Skin of body (tissue), 2 donors: Measurements from ENCODE around the gene ADARB2. TPM values are rescaled to one million over a fixed set of nuclear protein-coding genes. Genes with fewer than 3 reads are reported as not detected.
"Not testable (repeated sequence)": the region's sequence is repeated elsewhere in the genome, so short reads cannot be mapped to it uniquely, and the experiment has no call there.

Source experiments
- DNase-seq: peaks from one replicate; lab custom pipeline; 2025; lab: John Stamatoyannopoulos, UW
- total RNA-seq: library from RNA; depleted of rRNA; stranded (reverse); fragments of >200 nt; gene quantifications from one replicate; pipeline ENCODE4 v1.2.3, GENCODE V29; 2014

Gene ADARB2
- total RNA-seq, 1 donor from 2014 or later, result 0.10 TPM

DNA sequence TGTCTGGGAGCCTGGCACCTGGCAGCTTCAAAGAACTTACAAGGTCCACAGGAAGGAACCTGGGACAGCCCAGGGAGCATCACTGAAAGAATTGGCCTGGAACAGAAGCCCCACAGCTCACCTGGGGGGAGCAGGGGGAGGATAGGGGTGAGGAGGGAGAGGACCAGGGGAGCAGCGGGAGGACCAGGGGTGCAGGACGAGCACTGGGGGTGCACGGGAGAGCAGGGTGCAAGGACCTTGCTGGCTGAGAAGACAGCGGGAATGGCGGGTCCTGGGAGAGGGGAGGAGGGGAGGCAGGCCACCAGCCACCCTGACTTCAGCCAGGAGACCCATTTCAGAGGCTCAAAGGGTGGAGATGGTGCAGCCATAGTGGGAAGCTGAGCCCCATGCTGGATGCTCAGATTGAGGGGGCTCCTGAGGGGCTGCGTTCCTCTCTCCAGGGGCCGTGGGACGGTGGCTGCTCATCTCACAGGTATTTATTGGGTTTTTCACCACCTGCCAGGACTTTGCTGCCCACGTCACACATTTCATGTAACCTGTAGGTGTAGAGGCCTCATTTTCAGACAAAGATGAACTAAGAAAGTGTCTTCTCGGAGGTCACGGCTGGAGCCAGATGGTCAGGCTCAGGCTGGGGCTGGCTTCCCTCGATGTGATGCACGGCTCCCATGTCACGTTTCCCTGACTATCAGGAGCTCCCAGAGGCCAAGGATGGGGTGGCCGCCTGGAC, 571.1 kb downstream of the ADARB2 start:
- no peak for DNase-seq

DNA sequence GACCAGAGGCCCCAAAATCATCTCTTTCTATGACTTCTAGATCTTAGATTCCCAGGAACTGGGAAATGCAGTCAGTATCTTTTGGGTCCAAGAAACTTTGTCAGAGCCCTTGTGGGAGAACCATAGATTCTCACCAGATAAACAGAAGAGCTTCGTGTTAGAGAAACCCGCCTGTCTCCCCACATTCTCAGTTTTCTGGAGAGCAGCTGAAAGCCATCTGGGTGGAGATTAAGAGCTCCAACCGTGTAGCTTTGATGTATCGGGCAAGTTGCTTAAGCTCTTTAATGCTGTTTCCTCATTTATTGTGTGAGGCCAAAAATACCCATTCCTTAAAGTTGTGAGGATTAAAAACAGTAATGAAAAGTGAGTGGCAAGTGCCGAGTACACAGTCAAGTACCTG, 573.5 kb downstream of the ADARB2 start:
- no peak for DNase-seq

DNA sequence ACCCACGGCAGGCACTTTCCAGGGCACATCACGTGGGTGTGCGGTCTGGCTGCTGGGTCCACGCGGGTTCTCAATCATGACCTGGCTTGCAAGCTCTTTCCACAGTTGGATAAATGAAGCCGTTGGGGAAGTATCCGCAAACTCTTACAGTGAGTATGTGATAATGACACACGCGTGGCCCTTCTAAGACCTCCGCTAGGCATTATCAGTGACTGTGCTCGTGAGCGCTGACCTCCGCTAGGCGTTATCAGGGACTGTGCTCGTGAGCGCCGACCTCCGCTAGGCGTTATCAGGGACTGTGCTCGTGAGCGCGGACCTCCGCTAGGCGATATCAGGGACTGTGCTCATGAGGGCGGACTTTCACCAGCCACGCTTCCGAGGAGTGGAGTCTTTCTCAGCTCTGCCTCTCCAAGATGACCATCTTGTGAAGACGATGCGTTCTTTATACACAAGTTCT, 574.1 kb downstream of the ADARB2 start:
- no peak for DNase-seq

DNA sequence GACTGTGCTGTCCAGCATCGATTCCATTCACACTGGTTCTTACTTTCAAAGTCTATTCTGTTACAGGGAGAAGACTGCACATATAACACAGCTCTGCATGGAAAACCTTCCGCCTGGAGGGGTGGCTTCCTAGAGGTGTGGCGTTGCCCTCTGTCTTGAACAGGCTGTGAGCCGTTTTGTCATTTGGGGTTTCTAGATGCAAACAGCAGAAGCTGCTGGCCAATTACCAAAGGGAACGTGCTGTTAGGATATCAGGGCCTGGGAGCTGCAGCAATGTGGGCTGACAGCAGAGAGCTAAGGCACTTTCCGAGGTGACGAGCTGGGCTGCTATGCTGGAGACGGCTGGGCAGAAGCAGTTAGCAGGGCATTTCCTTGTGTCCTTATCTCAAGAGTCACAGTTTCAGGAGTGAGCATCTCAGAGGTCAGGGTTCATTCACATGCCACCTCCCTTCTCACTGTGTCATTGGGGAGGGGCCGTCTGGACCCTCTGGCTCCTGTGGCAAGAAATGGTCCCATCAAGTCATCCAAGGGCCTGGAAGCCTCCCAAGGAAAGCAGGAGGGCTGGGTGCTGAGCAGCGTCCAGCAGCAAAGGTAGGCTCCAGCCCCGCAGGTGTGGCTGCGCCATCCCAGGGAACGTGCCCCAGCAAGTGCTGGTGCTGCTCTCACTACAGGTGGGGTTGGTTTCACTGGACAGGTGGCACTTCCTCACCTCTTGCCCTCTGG, 574.7 kb downstream of the ADARB2 start:
- no peak for DNase-seq

DNA sequence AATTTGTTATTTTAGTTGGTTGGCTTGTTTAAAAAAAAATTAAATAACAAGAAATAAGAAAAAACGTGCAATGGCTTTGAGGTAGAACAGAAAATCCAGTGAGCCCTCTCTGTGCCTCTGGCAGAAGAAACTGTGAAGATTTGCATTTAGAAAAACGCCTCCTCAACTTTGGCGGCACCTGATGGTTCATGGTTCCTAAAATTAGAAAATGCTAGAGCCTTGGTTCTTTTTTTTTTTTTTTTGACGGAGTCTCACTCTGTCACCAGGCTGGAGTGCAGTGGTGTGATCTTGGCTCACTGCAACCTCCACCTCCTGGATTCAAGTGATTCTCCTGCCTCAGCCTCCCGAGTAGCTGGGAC, 576.0 kb downstream of the ADARB2 start:
- not testable (repeated sequence) for DNase-seq

DNA sequence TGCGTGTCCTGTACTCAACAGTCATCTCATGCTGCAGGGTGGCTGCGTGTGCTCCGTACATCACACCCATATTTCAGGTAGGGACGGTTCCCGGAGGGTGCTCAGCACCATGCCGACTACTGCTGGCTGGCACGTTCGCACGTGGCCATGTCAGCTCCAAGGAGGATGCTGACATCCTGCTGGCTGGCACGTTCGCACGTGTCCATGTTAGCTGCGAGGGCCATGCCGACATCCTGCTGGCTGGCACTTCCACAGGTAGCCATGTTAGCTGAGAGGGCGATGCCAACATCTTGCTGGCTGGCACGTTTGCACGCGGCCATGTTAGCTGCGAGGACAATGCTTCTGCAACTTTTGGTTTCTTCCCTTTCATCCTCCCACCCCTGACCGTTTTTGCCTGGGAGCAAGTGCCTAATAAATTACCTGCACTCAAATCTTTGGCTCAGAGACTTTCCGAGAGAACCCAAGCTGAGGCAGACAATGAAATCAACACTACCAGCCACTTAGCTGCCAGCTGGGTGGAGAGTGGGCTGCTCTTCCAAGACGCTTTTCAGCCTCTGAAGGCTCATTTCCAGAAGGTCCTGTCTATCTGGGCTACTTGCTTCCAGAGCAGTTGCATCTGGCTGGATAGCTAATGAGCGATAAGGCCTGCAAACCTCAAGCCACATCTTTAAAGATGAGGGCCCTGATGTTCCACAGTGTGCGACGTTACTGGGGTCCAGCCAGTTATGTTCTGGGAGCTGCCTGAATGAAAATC, 576.6 kb downstream of the ADARB2 start:
- DNase-seq, result no peak

DNA sequence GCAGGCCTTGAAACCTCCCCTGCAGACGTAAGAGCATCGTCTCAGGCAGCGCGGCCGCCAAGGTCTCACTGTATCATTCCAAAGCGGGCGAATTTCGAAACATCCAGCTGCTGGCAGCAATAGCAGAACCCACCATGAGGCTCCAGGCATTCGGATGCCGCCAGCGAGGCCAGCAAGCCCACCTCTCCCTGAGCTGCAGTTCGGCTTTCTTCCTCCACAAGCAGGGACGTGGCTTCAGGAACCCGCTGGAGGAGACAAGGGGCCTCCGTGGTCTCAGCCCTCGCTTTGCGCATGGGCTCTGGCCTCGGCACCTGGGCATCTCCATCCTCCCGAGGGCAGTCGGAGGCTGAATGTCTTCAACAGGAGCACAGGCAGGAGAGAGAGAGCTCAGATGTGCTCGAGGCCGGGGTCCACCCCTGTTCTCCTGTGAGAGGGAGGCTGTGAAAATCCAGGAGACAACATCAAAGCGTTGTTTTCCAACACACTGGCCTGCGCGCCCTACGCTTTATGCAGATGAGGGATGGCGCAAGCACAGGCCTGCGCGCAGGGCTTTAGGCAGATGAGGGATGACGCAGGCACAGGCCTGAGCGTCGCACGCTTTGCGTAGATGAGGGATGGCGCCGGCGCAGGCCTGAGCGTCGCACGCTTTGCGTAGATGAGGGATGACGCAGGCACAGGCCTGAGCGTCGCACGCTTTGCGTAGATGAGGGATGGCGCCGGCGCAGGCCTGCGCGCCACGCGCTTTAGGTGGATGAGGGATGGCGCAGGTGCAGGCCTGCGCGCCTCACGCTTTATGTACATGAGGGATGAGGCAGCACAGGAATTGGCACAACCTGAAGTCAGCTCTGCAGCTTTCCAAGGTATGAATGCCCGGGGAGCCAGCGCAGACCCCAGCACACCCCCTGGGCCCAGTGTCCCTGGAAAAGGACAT, 577.9 kb downstream of the ADARB2 start:
- DNase-seq, result no peak

DNA sequence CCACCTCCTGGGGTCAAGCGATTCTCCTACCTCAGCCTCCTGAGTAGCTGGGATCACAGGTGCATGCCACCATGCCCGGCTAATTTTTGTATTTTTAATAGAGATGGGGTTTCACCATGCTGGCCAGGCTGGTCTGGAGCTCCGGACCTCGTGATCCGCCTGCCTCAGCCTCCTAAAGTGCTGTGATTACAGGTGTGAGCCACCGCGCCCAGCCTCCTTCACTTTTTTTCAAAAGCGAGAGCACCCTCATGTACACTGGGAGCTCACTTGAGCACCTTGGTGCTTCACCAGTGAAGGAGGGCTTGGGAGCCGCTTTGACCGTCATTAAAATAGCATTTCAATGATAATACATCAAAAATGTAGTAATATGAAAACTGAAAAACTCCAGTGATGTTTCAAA, 578.8 kb downstream of the ADARB2 start:
- not testable (repeated sequence) for DNase-seq

DNA sequence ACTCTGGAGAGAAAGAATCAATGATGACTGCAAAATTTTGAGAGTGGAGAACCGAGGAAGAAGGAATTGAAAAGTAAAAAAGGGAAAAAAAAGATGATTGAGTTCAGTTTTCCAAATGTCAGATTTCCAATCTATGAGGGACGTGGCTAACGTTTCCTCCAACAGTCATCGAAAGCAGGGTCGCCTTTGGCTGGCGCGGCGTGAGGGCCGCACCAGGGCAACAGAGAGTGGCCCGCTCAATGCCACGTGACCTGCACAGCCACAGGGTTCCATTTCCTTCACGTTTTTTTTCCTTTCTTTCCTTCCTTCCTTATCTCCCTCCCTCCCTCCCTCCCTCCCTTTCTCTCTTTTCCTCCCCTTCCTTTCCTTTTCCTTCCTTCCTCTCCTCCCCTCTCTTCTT, 579.3 kb downstream of the ADARB2 start:
- no peak for DNase-seq

DNA sequence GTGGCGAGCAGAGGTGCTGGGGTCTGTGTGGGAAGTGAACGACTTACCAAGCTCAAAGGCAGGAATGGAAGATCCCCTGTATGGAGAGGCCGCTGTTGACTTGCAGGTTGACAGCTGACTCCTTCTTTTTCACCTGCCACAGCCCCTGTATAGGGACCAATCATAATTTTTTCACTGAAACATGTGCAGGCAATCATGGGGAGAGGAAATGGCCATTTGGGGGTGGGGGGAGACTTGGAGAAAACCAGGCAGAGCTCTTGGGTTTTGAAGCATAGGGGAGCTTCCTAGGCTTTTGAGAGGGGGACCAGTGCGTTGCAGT, 579.8 kb downstream of the ADARB2 start:
- DNase-seq, result no peak

DNA sequence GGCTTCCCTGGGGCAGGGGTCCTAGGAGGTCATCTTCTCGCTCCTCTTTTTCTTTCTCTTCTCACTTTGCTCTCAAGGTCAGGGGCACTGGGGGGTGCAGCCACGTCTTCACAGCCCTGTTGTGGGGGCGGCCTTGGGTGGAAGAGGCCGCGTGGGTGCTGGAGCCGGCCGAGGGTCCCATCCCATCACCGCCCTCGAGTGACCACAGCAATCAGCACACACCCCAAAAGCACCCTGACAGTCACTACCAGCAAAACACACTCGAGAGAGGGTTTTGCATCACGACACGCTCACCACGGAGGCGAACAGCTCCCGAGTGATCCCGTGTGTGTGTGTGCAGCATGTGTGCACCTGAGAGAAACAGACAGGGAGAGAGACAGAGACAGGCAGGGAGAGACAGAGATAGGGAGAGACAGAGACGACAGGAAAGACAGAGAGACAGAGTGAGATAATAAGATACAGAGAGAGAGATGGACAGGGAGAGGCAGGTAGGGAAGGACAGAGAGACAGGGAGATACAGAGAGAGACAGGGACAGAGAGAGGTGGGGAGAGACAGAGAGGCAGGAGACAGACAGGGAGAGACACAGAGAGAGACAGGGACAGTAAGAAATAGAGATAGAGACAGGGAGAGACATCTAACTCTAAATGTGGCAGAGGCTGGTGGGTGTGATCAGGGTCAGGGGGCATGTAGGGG, 580.3 kb downstream of the ADARB2 start:
- no peak for DNase-seq

DNA sequence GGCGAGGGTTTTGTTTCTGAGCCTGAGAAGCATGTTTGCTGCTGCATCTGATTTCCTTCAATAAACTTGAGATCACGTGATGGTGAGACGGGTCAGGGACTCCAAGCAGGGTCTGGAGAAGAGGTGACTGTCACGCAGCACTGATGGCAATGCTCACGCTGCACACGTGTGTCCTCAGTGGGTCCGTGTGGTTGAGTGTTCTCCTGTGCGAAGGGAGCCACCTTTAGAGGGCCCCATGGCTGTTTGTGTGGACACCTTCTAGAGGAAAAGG, 580.8 kb downstream of the ADARB2 start:
- no peak for DNase-seq

DNA sequence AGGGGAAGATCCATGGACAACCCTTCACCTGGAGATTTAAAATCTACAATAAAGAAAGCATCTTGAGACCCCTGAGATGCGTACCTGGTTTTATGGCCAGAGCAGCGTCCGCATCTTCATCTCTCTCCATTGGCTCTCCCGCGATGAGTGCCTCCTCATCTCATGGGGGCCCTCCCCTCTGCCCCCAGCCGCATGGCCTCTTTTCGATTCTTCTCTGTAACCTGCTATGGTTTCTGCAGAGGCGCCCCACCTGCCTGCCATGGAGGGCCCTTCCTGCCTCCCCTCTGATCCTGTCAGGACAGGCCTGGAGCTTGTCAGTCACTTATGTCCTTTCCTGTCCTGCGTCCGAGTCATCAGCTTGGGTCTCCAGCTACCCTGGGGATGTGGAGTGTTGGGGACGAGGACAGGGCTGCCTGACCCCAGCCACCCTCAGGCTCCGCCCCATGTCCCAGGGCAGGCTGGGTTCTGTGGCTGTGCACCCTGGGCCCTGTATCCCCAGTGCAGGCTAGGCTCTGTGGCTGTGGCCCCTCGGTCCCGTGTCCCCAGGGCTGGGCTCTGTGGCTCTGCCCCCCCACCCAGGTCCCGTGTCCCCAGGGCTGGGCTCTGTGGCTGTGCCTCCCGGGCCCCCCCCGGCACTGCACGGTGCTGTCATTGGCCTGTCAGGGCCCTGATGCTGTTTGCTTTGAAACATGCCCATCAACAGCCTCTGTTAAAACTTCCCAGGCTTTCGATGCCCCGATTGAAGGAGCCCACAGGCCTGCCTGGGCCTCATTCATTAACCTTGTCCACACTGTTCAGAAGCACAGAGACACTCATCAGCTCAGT, 581.3 kb downstream of the ADARB2 start:
- no peak for DNase-seq

DNA sequence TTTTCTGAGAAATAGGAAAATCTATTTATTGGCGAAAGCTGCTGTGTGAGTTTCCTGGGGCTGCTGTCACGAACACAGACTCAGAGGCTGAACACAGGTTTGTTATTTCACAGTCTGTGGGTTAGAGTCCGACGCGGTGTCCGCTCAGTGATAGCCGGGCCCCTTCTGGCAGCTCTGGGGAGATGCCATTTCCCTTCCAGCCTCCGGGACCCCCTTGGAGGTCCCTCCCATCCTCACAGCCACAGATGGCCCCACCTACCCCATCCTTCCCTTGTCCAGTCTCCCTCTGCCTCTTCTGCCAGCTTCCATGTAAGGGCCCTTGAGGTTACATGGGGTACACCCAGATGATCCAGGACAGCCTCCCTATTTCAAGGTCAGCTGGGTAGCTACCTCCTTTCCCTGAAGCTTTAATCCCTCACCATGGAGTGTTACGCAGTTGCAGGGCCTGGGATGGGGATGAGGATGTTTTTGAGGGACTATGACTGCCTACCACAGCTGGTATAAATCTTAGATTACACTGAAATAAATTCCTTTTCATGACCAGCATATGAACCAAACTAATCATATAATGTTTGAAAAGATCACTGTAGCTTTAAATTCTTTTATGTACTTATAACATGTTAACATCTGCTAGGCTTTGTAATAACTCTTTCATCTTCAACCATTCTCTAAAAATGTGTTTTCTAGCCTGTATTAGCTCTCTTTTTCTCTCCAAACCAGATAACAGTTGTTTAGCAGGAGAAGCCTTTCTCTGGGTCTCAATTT, 582.6 kb downstream of the ADARB2 start:
- no peak for DNase-seq

DNA sequence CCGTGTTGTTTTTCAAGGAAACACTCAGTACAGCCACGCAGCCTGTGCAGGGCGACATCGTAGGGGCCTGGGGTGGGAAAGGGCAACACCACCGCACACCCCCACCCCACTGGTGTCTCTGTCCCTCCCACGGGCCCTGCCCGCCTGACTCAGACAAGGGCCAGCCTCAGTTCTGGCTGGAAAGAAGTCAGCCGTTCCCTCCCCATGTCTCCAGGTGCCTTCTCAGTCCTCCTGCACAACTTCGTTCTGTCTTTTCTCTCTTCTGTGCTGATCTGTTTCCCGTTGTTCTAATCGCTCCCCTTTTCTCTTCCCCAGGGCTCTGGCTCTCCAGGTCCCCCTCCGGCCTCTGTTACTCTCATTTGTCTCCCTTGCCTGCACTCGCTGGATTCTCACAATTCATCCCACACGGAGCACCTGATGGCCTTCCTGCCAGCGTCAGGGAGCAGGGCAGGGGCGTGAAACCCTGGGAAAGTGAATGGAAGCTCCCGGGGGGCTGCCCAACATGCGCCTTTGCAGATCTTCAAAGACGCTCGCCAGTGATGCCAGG, 583.4 kb downstream of the ADARB2 start:
- no peak for DNase-seq

DNA sequence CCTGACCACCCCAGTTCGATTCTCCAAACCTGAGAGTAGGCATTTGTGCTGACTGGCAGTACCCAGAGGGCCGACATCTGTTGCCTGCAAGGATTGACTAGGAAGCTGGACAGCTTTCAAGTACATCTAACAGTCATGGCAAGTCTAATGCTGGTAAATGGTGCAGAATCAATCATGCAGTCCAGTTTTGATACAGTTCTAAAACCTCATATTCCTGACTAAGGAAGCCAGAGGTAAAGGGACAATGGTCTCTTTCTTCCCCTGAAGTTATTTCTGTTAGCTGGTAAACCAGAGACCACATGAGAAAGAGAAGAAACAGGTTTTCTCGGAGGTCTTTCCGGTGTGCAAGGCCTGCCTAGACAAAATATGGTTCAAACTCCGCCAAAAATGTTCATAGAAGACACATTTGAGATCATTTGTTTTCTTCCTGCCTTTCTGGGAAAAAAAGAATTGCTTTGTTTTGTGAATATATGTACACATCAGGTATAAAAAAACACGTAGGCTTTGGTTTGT, 584.0 kb downstream of the ADARB2 start:
- no peak for DNase-seq

DNA sequence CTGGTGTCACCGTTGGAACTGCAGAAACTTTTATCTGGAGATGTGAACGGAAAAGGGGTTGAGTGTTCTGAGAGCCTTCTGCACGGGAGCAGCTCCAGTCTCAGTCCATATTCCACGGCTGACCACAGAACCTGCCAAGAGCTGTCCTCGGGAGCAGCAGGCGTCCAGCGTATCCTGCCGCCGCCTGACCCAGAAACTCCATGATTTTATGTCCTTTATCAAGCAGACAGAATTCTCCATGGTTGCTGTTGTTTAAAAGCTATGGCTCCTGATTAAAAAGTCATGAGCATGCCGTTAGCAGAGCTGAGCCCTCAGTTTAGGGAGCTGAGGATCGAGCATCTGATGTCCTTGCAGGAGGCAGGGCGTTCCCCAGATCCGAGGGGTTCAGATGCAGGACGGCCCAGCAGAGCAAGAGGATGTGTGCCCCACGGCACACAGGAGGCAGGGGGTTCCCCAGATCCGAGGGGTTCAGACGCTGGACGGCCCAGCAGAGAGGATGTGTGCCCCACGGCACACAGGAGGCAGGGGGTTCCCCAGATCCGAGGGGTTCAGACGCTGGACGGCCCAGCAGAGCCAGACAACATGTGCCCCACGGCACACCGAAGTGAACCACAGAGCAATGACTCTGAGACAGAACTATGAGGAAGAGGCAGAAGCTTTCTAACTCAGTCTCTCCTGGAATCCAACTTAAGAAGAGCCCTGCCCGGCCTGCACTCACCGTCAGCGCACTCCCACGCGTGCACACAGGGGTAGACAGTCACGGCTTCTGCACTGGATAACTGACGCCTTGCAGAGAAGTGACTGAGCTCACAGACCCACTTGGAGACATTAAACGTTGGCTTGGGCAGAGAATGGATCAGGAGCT, 584.7 kb downstream of the ADARB2 start:
- no peak for DNase-seq
